ENCODE measurements around the gene ALOX15.
"Not testable (repeated sequence)": the region's sequence is repeated elsewhere in the genome, so short reads cannot be mapped to it uniquely, and the experiment has no call there.

DNA sequence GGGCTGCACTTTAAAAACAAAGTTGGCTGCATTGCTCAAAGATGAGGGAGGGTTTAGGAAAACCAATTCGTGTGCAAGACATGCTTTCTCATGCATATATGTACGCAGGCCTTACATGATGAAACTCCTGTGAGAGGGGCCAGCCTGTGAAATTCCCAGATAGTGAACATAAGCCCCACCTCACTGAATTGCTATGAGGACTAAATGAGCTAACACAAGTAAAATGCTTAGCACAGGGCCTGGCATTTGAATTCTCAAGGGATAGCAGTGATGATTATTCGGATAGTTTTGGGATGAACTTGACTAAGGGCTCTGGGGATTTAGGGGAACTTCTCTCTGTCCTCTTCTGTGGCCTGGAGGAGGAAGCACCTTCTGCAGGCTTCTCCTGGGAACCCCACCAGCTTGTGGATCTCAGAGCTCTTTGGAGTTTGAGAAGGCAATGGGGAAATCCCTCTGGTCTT lies 17.0 kb downstream of the ALOX15 start:
- TF ChIP-seq, protein P1, sequence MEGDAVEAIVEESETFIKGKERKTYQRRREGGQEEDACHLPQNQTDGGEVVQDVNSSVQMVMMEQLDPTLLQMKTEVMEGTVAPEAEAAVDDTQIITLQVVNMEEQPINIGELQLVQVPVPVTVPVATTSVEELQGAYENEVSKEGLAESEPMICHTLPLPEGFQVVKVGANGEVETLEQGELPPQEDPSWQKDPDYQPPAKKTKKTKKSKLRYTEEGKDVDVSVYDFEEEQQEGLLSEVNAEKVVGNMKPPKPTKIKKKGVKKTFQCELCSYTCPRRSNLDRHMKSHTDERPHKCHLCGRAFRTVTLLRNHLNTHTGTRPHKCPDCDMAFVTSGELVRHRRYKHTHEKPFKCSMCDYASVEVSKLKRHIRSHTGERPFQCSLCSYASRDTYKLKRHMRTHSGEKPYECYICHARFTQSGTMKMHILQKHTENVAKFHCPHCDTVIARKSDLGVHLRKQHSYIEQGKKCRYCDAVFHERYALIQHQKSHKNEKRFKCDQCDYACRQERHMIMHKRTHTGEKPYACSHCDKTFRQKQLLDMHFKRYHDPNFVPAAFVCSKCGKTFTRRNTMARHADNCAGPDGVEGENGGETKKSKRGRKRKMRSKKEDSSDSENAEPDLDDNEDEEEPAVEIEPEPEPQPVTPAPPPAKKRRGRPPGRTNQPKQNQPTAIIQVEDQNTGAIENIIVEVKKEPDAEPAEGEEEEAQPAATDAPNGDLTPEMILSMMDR (IDR thresholded peaks at IDR 0.05) = not testable (repeated sequence)
- TF ChIP-seq, protein P2, sequence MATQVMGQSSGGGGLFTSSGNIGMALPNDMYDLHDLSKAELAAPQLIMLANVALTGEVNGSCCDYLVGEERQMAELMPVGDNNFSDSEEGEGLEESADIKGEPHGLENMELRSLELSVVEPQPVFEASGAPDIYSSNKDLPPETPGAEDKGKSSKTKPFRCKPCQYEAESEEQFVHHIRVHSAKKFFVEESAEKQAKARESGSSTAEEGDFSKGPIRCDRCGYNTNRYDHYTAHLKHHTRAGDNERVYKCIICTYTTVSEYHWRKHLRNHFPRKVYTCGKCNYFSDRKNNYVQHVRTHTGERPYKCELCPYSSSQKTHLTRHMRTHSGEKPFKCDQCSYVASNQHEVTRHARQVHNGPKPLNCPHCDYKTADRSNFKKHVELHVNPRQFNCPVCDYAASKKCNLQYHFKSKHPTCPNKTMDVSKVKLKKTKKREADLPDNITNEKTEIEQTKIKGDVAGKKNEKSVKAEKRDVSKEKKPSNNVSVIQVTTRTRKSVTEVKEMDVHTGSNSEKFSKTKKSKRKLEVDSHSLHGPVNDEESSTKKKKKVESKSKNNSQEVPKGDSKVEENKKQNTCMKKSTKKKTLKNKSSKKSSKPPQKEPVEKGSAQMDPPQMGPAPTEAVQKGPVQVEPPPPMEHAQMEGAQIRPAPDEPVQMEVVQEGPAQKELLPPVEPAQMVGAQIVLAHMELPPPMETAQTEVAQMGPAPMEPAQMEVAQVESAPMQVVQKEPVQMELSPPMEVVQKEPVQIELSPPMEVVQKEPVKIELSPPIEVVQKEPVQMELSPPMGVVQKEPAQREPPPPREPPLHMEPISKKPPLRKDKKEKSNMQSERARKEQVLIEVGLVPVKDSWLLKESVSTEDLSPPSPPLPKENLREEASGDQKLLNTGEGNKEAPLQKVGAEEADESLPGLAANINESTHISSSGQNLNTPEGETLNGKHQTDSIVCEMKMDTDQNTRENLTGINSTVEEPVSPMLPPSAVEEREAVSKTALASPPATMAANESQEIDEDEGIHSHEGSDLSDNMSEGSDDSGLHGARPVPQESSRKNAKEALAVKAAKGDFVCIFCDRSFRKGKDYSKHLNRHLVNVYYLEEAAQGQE (IDR thresholded peaks at IDR 0.05; ENCODE audit: insufficient read depth in 1 of 2, low read depth in 2 of 2, low read length in 1 of 2) = not testable (repeated sequence)
- not testable (repeated sequence) for TF ChIP-seq POLR2AphosphoS5 (IDR thresholded peaks at IDR 0.05; ENCODE audit: low read depth, low read length)

Measured in Panc1 (cell line).